ENCODE data around the gene MBD3. TPM values are rescaled to one million over a fixed set of nuclear protein-coding genes. Genes with fewer than 3 reads are reported as not detected.

Gene MBD3
- total and polyA plus RNA-seq, 2 experiments from 2014 or later, result 27.6 to 118 TPM

GRCh38 chr19:1526979-1527649 lies 65.6 kb downstream of the MBD3 start:
- Histone ChIP-seq H3K9me2 (ENCODE audit: insufficient read depth) (no peaks in the 10 kb centered on the region), H3K4me3 (no peak overlapping the region), H3K4me2 (no peak overlapping the region), H3F3A (replicated peaks; ENCODE audit: low read depth) (0 out of 2 replicates have a peak, but pooled peaks cover 4% of the 10 kb centered on the region), H3K36me3 (ENCODE audit: insufficient read depth) (no peaks in the 10 kb centered on the region), H3K27me3 (ENCODE audit: insufficient read depth) (peaks cover 25% of the 10 kb centered on the region), H2AFZ (no peak overlapping the region), H3K27ac (ENCODE audit: low read depth) (no peak overlapping the region), H4K20me1 (replicated peaks; ENCODE audit: insufficient read depth) (no peaks in the 10 kb centered on the region), H3K79me2 (replicated peaks; ENCODE audit: insufficient read depth) (no peaks in the 10 kb centered on the region), H3K4me1 (ENCODE audit: insufficient read depth) (no peaks in the 10 kb centered on the region)
- DNase-seq (ENCODE audit: low spot score) (no peak), ATAC-seq (no peak)
- Mint-ChIP-seq H3K27me3 (ENCODE audit: insufficient read depth, low read depth, poor library complexity) (peaks cover 38% of the 10 kb centered on the region), H3K4me1 (peaks cover 6% of the 10 kb centered on the region; the same call in 2 of the 3 replicates), H3K9me3 (peaks cover 3% of the 10 kb centered on the region; the same call in 1 of the 3 replicates), H3K4me3 (no peak overlapping the region), H3K36me3 (ENCODE audit: low read depth) (peaks cover 4% of the 10 kb centered on the region; the same call in 1 of the 3 replicates), H3K27ac (no peak overlapping the region)
- TF ChIP-seq, protein P1, sequence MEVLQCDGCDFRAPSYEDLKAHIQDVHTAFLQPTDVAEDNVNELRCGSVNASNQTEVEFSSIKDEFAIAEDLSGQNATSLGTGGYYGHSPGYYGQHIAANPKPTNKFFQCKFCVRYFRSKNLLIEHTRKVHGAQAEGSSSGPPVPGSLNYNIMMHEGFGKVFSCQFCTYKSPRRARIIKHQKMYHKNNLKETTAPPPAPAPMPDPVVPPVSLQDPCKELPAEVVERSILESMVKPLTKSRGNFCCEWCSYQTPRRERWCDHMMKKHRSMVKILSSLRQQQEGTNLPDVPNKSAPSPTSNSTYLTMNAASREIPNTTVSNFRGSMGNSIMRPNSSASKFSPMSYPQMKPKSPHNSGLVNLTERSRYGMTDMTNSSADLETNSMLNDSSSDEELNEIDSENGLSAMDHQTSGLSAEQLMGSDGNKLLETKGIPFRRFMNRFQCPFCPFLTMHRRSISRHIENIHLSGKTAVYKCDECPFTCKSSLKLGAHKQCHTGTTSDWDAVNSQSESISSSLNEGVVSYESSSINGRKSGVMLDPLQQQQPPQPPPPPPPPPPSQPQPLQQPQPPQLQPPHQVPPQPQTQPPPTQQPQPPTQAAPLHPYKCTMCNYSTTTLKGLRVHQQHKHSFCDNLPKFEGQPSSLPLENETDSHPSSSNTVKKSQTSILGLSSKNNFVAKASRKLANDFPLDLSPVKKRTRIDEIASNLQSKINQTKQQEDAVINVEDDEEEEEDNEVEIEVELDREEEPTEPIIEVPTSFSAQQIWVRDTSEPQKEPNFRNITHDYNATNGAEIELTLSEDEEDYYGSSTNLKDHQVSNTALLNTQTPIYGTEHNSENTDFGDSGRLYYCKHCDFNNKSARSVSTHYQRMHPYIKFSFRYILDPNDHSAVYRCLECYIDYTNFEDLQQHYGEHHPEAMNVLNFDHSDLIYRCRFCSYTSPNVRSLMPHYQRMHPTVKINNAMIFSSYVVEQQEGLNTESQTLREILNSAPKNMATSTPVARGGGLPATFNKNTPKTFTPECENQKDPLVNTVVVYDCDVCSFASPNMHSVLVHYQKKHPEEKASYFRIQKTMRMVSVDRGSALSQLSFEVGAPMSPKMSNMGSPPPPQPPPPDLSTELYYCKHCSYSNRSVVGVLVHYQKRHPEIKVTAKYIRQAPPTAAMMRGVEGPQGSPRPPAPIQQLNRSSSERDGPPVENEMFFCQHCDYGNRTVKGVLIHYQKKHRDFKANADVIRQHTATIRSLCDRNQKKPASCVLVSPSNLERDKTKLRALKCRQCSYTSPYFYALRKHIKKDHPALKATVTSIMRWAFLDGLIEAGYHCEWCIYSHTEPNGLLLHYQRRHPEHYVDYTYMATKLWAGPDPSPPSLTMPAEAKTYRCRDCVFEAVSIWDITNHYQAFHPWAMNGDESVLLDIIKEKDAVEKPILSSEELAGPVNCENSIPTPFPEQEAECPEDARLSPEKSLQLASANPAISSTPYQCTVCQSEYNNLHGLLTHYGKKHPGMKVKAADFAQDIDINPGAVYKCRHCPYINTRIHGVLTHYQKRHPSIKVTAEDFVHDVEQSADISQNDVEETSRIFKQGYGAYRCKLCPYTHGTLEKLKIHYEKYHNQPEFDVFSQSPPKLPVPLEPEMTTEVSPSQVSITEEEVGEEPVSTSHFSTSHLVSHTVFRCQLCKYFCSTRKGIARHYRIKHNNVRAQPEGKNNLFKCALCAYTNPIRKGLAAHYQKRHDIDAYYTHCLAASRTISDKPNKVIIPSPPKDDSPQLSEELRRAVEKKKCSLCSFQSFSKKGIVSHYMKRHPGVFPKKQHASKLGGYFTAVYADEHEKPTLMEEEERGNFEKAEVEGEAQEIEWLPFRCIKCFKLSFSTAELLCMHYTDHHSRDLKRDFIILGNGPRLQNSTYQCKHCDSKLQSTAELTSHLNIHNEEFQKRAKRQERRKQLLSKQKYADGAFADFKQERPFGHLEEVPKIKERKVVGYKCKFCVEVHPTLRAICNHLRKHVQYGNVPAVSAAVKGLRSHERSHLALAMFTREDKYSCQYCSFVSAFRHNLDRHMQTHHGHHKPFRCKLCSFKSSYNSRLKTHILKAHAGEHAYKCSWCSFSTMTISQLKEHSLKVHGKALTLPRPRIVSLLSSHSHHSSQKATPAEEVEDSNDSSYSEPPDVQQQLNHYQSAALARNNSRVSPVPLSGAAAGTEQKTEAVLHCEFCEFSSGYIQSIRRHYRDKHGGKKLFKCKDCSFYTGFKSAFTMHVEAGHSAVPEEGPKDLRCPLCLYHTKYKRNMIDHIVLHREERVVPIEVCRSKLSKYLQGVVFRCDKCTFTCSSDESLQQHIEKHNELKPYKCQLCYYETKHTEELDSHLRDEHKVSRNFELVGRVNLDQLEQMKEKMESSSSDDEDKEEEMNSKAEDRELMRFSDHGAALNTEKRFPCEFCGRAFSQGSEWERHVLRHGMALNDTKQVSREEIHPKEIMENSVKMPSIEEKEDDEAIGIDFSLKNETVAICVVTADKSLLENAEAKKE (CRISPR knock-in tag; IDR thresholded peaks at IDR 0.05), result no peak
- TF ChIP-seq JUNB (IDR thresholded peaks at IDR 0.05; ENCODE audit: unreplicated experiment), result no peak
- no peak for TF ChIP-seq ETS1 (IDR thresholded peaks at IDR 0.05)
- TF ChIP-seq STAT1 (IDR thresholded peaks at IDR 0.05; ENCODE audit: unreplicated experiment), result no peak
- TF ChIP-seq ZNF114 (CRISPR knock-in tag; IDR thresholded peaks at IDR 0.05), result no peak
- no peak for TF ChIP-seq POLR2AphosphoS5 (IDR thresholded peaks at IDR 0.05; ENCODE audit: low read depth)
- TF ChIP-seq EZH2 (IDR thresholded peaks at IDR 0.05; ENCODE audit: low read depth, unreplicated experiment), result no peak
- TF ChIP-seq REST (IDR thresholded peaks at IDR 0.05; ENCODE audit: unreplicated experiment), result no peak
- no peak for TF ChIP-seq ZNF331 (CRISPR knock-in tag; IDR thresholded peaks at IDR 0.05; ENCODE audit: low read depth)
- TF ChIP-seq CTCF (conservative IDR thresholded peaks at IDR 0.05; ENCODE audit: low read depth in 2 of 2), result no peak
- no peak for TF ChIP-seq NANOG (IDR thresholded peaks at IDR 0.05; ENCODE audit: borderline replicate concordance)
